Skeletal muscle satellite cell (primary cell): ENCODE data around the gene FGD3. TPM values are rescaled to one million over a fixed set of nuclear protein-coding genes. Genes with fewer than 3 reads are reported as not detected.
"Not testable (repeated sequence)": the region's sequence is repeated elsewhere in the genome, so short reads cannot be mapped to it uniquely, and the experiment has no call there.

Source experiments
- H3K27me3 ChIP-seq: 2 replicates; pipeline ENCODE4 v1.7.0; 2013; ENCODE audit warnings: low read length; ENCODE audit not compliant: control insufficient read depth, insufficient read depth
- H3K36me3 ChIP-seq: 2 replicates; pipeline ENCODE4 v1.7.0; 2013; ENCODE audit warnings: mild to moderate bottlenecking, control low read depth, low read length; ENCODE audit not compliant: insufficient read depth
- H3K4me1 ChIP-seq: 2 replicates; pipeline ENCODE4 v1.7.0; 2013; ENCODE audit warnings: low read length; ENCODE audit not compliant: control insufficient read depth, insufficient read depth
- H3K4me2 ChIP-seq: 2 replicates; pipeline ENCODE4 v1.7.0; 2013; ENCODE audit warnings: mild to moderate bottlenecking, low read length
- H3K4me3 ChIP-seq: 2 replicates; pipeline ENCODE4 v1.7.0; 2013; ENCODE audit warnings: low read length
- H3K9ac ChIP-seq: 2 replicates; pipeline ENCODE4 v1.7.0; 2013; ENCODE audit warnings: mild to moderate bottlenecking, low read depth, low read length, moderate library complexity
- H3K9me3 ChIP-seq: replicated peaks from 2 replicates; pipeline ENCODE4 v1.7.0; 2013; ENCODE audit warnings: mild to moderate bottlenecking, control low read depth, low read length
- total RNA-seq: library from RNA; depleted of rRNA; stranded (reverse); fragments of >200 nt; gene quantifications from 2 replicates; pipeline ENCODE4 v1.2.3, GENCODE V29; 2012; rRNA removed

The FGD3 gene
- not detected in 2 replicates for total RNA-seq

- Histone ChIP-seq H3K9ac (peak within 1 kb of the TSS; percentile 40), H3K9me3 (no peaks in the 10 kb centered on the region), H3K27me3 (peaks cover 36% of the 10 kb centered on the region), H3K4me1 (no peaks in the 10 kb centered on the region), H3K4me2 (peak within 1 kb of the TSS; percentile 82), H3K36me3 (no peaks in the 10 kb centered on the region), H3K4me3 (peak within 1 kb of the TSS; percentile 68)
Measured at GRCh38 chr9:92947268-92948037, at the start of gene FGD3. FGD3 (plus strand) TSS chr9:92947523; CDS start chr9:92976257, 28,734 bp downstream.

DNA sequence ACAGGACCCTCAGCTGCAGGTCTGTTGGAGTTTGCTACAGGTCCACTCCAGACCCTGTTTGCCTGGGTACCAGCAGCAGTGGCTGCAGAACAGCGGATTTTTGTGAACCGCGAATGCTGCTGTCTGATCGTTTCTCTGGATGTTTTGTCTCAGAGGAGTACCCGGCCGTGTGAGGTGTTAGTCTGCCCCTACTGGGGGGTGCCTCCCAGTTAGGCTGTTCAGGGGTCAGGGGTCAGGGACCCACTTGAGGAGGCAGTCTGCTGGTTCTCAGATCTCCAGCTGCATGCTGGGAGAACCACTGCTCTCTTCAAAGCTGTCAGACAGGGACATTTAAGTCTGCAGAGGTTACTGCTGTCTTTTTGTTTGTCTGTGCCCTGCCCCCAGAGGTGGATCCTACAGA lies 42.2 kb upstream of the FGD3 start:
- not testable (repeated sequence) for H3K4me1 ChIP-seq, H3K27me3 ChIP-seq, H3K4me2 ChIP-seq, H3K9me3 ChIP-seq, H3K36me3 ChIP-seq, H3K4me3 ChIP-seq, H3K9ac ChIP-seq

DNA sequence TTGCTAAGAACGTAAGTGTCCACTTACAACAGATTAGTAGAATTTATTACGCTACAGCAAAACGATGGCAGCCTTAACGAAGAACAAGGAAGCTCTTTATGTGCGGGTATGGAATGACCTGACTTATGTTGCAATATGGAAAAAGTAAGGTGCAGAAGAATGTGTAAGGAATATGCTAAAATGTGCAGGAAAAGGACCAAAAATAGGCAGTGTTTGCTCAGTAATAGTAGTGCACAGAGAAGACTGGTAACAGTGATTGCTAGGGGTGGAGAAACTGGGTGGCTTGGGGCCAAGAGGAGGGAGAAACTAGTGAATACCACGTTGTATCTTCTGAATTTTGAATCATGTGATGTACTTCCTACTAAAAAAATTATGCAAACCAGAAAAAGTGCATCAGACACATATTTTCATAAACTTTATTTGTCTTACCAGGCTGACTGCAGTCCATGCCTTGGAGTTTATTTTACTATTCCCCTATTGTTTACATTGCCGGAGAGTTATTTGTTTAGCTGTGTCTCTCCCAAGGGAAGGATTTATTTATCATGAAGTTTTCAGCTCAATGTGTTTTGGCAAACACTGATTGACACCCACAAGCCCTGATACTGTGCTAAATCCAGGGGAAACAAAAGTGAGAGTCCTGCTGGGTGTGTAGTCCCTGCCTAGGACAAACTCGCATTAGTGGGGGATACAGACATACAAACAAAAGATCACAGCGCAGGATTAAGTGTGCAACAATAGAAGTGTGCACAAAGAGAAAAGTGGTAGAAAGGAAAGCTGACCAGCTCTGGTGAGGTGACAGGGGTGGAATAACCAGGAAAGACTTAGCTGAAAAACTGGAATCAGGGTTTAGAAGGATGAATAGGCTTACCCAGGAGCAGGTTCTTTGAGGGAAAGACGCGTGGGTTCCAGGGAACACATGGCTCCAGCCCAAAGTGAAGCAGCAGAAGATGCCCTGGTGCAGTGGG lies 35.5 kb upstream of the FGD3 start:
- no peak overlapping the region for H3K4me3 ChIP-seq
- no peaks in the 10 kb centered on the region for H3K4me1 ChIP-seq
- H3K9ac ChIP-seq = no peak overlapping the region
- H3K4me2 ChIP-seq = no peak overlapping the region
- H3K36me3 ChIP-seq = no peaks in the 10 kb centered on the region
- peaks cover 21% of the 10 kb centered on the region for H3K27me3 ChIP-seq
- H3K9me3 ChIP-seq = no peaks in the 10 kb centered on the region

DNA sequence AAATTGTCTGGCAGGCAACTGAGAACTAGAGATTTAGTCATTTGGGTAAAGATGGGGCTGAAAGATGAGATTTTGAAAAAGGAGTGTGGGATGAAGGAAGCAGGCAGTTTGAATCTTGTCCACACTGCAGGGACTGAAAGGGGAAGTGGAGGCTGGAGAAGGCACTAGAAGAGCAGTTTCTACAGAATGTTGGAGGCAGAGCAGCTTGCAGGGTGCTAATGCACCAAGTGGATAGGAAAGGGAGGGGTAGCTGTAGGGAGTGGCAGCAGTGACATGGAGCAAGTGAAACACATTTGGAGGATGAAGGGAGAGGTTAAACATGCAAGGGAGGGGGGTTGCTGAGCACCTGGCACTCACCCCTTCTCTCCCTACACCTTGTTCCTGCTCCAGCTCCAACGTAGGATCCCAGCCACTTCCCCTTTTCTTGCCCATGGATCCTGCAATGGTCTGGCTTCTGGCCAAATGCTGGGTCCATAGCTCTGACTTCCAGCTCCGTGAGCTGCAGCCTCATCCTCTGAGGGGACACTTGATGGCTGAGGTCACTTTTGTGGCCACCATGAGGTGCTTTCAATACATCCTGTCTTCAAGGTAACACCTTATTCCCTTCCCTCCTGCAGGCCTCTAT lies 30.0 kb upstream of the FGD3 start:
- H3K9ac ChIP-seq = no peak overlapping the region
- H3K4me2 ChIP-seq = no peak overlapping the region
- peaks cover 20% of the 10 kb centered on the region for H3K27me3 ChIP-seq
- no peaks in the 10 kb centered on the region for H3K36me3 ChIP-seq
- H3K9me3 ChIP-seq = no peaks in the 10 kb centered on the region
- H3K4me1 ChIP-seq = no peaks in the 10 kb centered on the region
- H3K4me3 ChIP-seq = no peak overlapping the region

GRCh38 chr9:92920437-92920836 lies 26.9 kb upstream of the FGD3 start:
- no peak overlapping the region for H3K4me2 ChIP-seq
- peaks cover 15% of the 10 kb centered on the region for H3K27me3 ChIP-seq
- H3K9me3 ChIP-seq = no peaks in the 10 kb centered on the region

DNA sequence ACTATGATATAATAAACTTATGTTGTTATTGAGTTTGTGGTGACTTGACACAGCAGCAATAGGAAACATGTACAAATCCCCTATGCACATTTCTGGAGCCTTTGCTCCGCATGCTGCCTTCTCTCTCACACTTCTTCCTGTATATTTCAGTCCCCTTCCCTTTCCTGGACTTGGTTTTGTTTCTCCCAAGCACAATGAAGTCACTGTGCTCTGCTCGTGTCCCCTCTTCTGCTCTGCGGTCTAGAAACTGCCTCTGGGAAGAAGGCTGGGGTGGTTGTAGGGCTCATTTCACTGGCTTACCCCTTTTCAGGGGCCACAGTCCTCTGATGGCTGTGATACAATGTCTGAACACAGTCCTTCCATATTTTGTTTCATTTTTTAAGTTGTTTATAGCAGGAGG lies 15.7 kb upstream of the FGD3 start:
- Histone ChIP-seq H3K4me2 (no peak overlapping the region), H3K9ac (no peak overlapping the region), H3K4me3 (no peak overlapping the region), H3K36me3 (no peaks in the 10 kb centered on the region), H3K4me1 (peaks cover 13% of the 10 kb centered on the region), H3K9me3 (no peaks in the 10 kb centered on the region), H3K27me3 (no peaks in the 10 kb centered on the region)

More at GRCh38 chr9:92920437-92920836, 26.9 kb upstream of the FGD3 start:
- Histone ChIP-seq H3K4me1 (no peaks in the 10 kb centered on the region), H3K4me3 (no peak overlapping the region), H3K9ac (no peak overlapping the region), H3K36me3 (no peaks in the 10 kb centered on the region)

- Histone ChIP-seq H3K27me3 (peaks cover 24% of the 10 kb centered on the region), H3K4me3 (no peak overlapping the region), H3K4me2 (no peak overlapping the region), H3K36me3 (no peaks in the 10 kb centered on the region), H3K4me1 (peaks cover under 1% of the 10 kb centered on the region), H3K9me3 (no peaks in the 10 kb centered on the region), H3K9ac (no peak overlapping the region)
Measured at GRCh38 chr9:92934321-92934720, 13.0 kb upstream of the FGD3 start.

- H3K4me1 ChIP-seq = no peaks in the 10 kb centered on the region
- no peak overlapping the region for H3K9ac ChIP-seq
- H3K4me3 ChIP-seq = no peak overlapping the region
- no peak overlapping the region for H3K4me2 ChIP-seq
- H3K36me3 ChIP-seq = no peaks in the 10 kb centered on the region
- H3K9me3 ChIP-seq = no peaks in the 10 kb centered on the region
- peaks cover 28% of the 10 kb centered on the region for H3K27me3 ChIP-seq
Measured at GRCh38 chr9:92938025-92938424, 9.3 kb upstream of the FGD3 start.

GRCh38 chr9:92941861-92942260 lies 5.5 kb upstream of the FGD3 start:
- Histone ChIP-seq H3K9me3 (no peaks in the 10 kb centered on the region), H3K36me3 (no peaks in the 10 kb centered on the region), H3K27me3 (peaks cover 31% of the 10 kb centered on the region), H3K9ac (no peak overlapping the region), H3K4me3 (no peak overlapping the region), H3K4me1 (no peaks in the 10 kb centered on the region), H3K4me2 (no peak overlapping the region)

GRCh38 chr9:92942688-92943616 lies 4.4 kb upstream of the FGD3 start:
- Histone ChIP-seq H3K4me1 (no peaks in the 10 kb centered on the region), H3K4me2 (no peak overlapping the region), H3K36me3 (no peaks in the 10 kb centered on the region), H3K4me3 (no peak overlapping the region), H3K9me3 (no peaks in the 10 kb centered on the region), H3K9ac (no peak overlapping the region), H3K27me3 (peaks cover 29% of the 10 kb centered on the region)
